Prostate gland (tissue), 2 donors: ENCODE measurements around the gene INPP4B.

Experiments
- CTCF ChIP-seq, 4 experiments: fragments of 200-600 bp in 2 of 4; fragments of 450-650 bp in 2 of 4; sonication (generic) in 2 of 4; IDR thresholded peaks; 1 replicate in 3 of 4; 2 replicates in 1 of 4; pipeline ENCODE4 v1.5.1; 2016 to 2019; ENCODE audit warnings: antibody characterized with exemption in 4 of 4, mild to moderate bottlenecking in 2 of 4, moderate library complexity in 2 of 4
- POLR2A ChIP-seq: fragments of 450-650 bp; IDR thresholded peaks from one replicate; pipeline ENCODE4 v1.6.1; 2016; ENCODE audit warnings: antibody characterized with exemption, mild to moderate bottlenecking
- POLR2AphosphoS5 ChIP-seq: sonication (generic); formaldehyde crosslinking; IDR thresholded peaks from one replicate; pipeline ENCODE4 v1.6.1; 2017; ENCODE audit warnings: antibody characterized with exemption

- TF ChIP-seq CTCF (IDR thresholded peaks at IDR 0.05) (no peak), POLR2A (no peak), POLR2AphosphoS5 (no peak)
Observed at GRCh38 chr4:142554412-142554811, 291.7 kb downstream of the INPP4B start.
